GM19328 (cell line): ENCODE results near the gene CD6.

Experiments used
- ATAC-seq: cut with Tn5 transposase; IDR thresholded peaks from one replicate; pipeline ENCODE4 v1.9.1; 2021; ENCODE audit warnings: mild to moderate bottlenecking, moderate library complexity; ENCODE audit not compliant: unreplicated experiment

Gene CD6

GRCh38 chr11:60982184-60982583 lies 10.7 kb downstream of the CD6 start:
- ATAC-seq: no peak

- no peak for ATAC-seq
Observed at GRCh38 chr11:60984149-60984548, 12.7 kb downstream of the CD6 start.

GRCh38 chr11:60984636-60985035 lies 13.2 kb downstream of the CD6 start:
- ATAC-seq: no peak

- ATAC-seq: no peak
Observed at GRCh38 chr11:60985501-60985900, 14.0 kb downstream of the CD6 start.

GRCh38 chr11:60985991-60986915 lies 14.8 kb downstream of the CD6 start:
- no peak for ATAC-seq

GRCh38 chr11:60987577-60988277 lies 16.2 kb downstream of the CD6 start:
- ATAC-seq: no peak

DNA sequence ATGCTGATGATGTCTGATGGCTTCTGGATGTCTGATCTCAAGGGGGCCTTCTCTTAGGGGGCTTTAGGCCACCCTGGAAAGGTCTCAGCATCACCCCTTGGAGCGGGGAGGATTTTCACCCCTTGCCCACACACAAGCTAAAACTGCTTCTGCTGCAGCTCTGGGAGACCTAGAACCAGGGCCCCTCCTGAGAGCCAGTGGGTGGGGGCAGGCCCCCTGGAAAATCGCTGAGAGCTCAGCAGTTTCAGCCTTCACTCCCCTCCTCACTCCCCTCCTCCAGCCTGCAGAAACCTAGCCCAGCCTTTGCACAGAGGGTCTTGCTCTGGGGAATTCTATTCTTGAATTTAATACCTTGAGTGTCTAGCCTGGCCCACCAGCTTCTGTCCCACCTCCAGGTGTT lies 17.2 kb downstream of the CD6 start:
- ATAC-seq: no peak

DNA sequence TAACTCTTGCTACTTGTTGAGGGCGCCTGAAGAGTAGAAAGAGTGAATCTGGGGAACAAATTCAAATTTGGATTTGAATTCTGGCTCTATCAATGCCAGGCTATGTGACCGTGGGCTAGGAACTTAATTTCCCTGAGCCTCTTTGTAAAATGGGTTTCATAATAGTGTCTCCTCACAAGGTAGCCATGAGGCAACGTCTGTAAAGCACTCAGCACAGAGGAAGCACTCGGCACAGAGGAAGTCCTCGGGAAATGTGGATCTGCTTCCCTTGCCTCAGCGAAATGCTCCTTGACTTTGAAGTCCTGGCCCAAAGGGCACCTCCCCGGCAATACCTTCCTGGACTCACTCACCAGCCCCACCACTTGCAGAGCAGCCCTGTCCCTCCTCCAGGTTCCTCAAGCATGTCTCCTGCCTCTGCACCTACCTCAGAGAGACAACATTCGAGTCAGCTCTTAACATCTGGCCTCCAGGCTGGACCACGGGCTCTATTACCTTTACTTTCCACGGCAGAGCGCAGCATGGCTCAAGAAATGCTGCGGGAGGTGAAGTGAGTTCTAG lies 17.7 kb downstream of the CD6 start:
- ATAC-seq: no peak

GRCh38 chr11:60991457-60991856 lies 20.0 kb downstream of the CD6 start:
- ATAC-seq: no peak

DNA sequence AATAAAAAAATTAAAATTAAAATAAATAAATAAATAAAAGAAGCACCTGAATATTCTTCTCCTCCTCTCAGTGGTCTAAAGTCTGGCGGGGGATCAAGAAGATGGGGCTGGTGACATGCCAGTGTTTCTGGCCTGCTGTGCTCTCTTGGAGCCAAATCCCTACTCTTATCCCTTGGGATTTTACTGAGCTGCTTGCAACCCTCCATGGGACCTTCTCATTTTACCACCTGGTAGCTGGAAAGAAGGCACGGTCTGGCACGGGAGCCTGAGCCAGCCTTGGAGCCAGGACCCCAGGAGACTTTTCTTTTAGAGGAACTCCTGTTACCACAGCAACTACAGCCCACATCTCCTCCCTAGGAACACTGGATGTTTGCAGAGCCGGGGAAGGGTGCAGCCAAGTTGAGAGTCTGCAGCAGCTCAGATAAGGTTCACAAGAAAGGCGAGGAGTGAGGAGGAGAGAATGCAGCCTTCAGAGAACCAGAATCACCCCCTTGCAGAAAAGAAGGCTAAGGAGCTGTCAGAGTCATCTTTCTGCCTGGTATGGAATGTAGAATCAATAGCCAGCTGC lies 21.4 kb downstream of the CD6 start:
- ATAC-seq: no peak

DNA sequence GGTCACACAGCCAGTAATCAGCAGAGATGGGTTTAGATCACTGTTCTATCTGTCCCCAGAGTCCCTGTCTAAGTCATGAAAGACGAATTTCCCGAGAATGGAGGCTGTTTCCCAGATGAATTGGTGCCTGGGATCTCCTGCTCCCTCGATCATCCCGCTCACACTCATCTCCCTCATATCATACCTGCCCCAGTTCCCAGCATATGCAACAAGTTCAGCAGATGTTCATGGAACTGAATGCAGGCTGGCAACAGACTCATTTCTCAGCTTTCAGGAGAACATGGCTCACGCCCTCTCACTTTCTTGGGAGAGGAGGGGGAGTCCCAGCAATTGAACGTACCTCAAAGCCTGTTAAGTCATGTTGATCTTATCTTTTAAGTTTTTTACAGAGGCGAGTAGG lies 22.1 kb downstream of the CD6 start:
- ATAC-seq: no peak

DNA sequence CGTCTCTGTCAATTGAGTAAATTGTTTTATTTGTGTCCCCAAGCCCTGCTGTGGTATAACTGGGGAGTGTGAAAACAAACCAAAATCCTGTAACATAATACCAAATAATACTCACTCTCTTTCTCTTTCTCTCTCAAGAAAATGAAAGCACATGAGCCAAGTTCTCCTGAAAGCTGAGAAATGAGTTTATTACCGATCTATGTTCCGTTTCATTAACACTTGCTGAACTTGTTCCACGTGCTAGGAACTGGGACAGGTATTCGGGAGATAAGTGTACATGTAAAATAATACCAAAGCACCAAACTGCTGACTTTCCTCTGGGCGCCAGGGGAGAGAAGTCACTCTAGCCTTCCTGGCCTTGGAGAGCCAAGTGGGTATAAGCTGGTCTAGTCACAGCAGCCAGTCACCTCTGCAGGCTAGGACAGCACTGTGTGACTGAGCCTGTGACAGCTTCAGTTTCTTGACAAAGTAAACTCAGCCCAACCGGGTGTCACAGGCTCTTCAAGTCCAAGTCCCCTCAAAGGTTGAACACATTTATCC lies 23.1 kb downstream of the CD6 start:
- ATAC-seq: no peak

DNA sequence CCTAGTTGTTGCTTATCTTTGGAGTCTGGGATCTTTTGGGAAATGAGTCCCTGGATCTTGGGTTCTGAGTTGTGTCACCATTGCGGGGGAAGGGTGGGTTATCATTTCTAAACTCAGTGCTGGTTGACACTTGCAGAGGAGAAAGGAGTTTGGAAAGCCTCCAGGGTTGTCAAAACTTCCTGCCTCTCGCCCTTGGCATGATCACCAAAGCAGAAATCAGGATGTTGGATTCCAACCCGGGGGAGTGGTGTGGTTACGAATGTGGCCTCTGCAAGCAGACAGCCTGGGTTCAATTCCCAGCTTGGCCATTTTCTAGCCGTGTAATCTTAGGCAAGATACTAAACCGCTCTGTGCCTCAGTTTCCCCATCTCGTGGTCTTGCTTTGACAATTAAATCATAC lies 24.3 kb downstream of the CD6 start:
- no peak for ATAC-seq

- no peak for ATAC-seq
Observed at GRCh38 chr11:60996381-60997138, 25.1 kb downstream of the CD6 start.

GRCh38 chr11:61000426-61000825 lies 28.9 kb downstream of the CD6 start:
- ATAC-seq: no peak

DNA sequence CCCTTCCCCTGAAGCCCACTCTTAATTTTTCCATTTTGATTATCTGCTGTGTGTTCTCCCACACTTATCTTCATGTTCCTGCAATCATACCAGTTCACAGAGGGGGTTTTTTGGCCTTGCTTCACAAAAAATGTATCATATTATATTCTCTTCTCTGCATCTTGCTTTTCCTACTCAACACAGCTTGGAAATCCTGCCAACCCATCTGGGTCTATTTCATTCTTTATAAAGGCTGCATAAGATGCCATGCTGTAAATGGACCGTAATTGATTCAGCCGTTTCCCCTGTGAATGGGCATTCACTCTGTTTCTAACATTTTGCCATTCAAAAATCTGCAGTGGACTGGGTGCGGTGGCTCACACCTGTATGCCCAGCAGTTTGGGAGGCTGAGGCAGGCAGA lies 30.5 kb downstream of the CD6 start:
- ATAC-seq: no peak

GRCh38 chr11:61002598-61002997 lies 31.1 kb downstream of the CD6 start:
- no peak for ATAC-seq

DNA sequence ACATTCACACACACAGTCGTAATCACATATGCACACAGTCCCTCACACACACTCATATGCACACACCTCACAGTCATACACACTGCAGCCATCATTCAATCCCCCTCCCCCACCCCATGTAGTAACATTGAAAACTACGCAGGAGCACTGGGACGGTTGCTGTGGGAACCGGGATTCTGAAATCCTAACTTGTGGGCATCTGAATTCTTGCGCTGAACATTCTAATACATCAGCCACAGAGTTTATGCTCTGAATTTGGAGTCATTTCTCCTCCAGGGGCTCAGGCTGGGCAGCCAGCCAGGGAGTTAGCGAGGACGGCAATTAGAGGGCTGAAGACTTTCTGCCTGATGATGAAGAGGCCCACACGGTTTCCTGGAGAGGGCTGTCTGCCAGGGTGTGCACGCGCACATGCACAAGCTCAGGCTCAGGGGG lies 32.7 kb downstream of the CD6 start:
- ATAC-seq: no peak

DNA sequence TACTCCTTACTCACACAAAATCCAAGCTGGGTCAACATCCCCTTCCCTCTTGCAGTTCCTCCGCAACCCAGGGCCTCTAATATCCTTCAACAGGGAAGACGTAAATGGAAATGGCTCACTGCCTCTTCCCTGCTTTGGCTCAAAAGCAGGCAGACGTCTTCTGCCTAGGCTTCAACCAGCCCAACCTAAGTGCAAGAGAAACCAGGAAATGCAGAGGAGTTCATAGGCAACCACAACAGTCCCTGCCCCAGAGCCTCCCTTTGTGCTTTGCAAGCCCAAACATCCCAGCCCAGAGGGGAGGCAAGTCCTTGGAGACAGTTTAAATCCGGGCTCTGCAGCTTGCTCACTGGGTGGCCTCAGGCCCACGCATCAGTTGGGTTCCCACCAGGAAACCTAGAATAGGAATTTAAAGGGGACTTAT lies 33.3 kb downstream of the CD6 start:
- ATAC-seq: no peak

- ATAC-seq: no peak
Observed at GRCh38 chr11:61007383-61007955, 36.0 kb downstream of the CD6 start.
